ENCODE results near the gene CDH1. TPM values are rescaled to one million over a fixed set of nuclear protein-coding genes. Genes with fewer than 3 reads are reported as not detected.
"Not testable (repeated sequence)": the region's sequence is repeated elsewhere in the genome, so short reads cannot be mapped to it uniquely, and the experiment has no call there.

CDH1 gene
- total RNA-seq (2014; rRNA removed; shearing (Covaris generic)) = not detected in 2 replicates

GRCh38 chr16:68737046-68737729 lies at the start of gene CDH1:
Gene CDH1, plus strand, starts transcription at chr16:68737292. Its CDS starts 124 bp downstream, at chr16:68737416.
- DNase-seq (ENCODE audit: low read depth) = no peak

GRCh38 chr16:68689921-68690320 lies 47.2 kb upstream of the CDH1 start:
- no peak for DNase-seq (ENCODE audit: low read depth)

GRCh38 chr16:68695575-68695974 lies 41.5 kb upstream of the CDH1 start:
- DNase-seq (ENCODE audit: low read depth) = no peak

- DNase-seq (ENCODE audit: low read depth) = no peak
Measured at GRCh38 chr16:68696514-68696913, 40.6 kb upstream of the CDH1 start.

GRCh38 chr16:68698091-68698490 lies 39.0 kb upstream of the CDH1 start:
- DNase-seq (ENCODE audit: low read depth) = no peak

GRCh38 chr16:68700120-68700519 lies 37.0 kb upstream of the CDH1 start:
- peak; percentile 40 for DNase-seq (ENCODE audit: low read depth)

GRCh38 chr16:68700831-68701230 lies 36.3 kb upstream of the CDH1 start:
- DNase-seq (ENCODE audit: low read depth) = no peak

- peak; percentile 64 for DNase-seq (ENCODE audit: low read depth)
Measured at GRCh38 chr16:68704232-68704867, 32.7 kb upstream of the CDH1 start.

GRCh38 chr16:68707340-68708152 lies 29.5 kb upstream of the CDH1 start:
- DNase-seq (ENCODE audit: low read depth) = peak; percentile 95

GRCh38 chr16:68710211-68710610 lies 26.9 kb upstream of the CDH1 start:
- no peak for DNase-seq (ENCODE audit: low read depth)

GRCh38 chr16:68711421-68712139 lies 25.5 kb upstream of the CDH1 start:
- DNase-seq (ENCODE audit: low read depth) = no peak

- no peak for DNase-seq (ENCODE audit: low read depth)
Measured at GRCh38 chr16:68713361-68713760, 23.7 kb upstream of the CDH1 start.

- no peak for DNase-seq (ENCODE audit: low read depth)
Measured at GRCh38 chr16:68715471-68715870, 21.6 kb upstream of the CDH1 start.

GRCh38 chr16:68716516-68716915 lies 20.6 kb upstream of the CDH1 start:
- DNase-seq (ENCODE audit: low read depth) = not testable (repeated sequence)

- no peak for DNase-seq (ENCODE audit: low read depth)
Measured at GRCh38 chr16:68717684-68718083, 19.4 kb upstream of the CDH1 start.

- no peak for DNase-seq (ENCODE audit: low read depth)
Measured at GRCh38 chr16:68718590-68718989, 18.5 kb upstream of the CDH1 start.

GRCh38 chr16:68719993-68720489 lies 17.1 kb upstream of the CDH1 start:
- no peak for DNase-seq (ENCODE audit: low read depth)

GRCh38 chr16:68722119-68723024 lies 14.7 kb upstream of the CDH1 start:
- no peak for DNase-seq (ENCODE audit: low read depth)

GRCh38 chr16:68724797-68725196 lies 12.3 kb upstream of the CDH1 start:
- no peak for DNase-seq (ENCODE audit: low read depth)

- no peak for DNase-seq (ENCODE audit: low read depth)
Measured at GRCh38 chr16:68728523-68728922, 8.6 kb upstream of the CDH1 start.

- DNase-seq (ENCODE audit: low read depth) = no peak
Measured at GRCh38 chr16:68731637-68732036, 5.5 kb upstream of the CDH1 start.

All from RPMI7951 (cell line).